Measurements from ENCODE around the gene VWA7.

The VWA7 gene

DNA sequence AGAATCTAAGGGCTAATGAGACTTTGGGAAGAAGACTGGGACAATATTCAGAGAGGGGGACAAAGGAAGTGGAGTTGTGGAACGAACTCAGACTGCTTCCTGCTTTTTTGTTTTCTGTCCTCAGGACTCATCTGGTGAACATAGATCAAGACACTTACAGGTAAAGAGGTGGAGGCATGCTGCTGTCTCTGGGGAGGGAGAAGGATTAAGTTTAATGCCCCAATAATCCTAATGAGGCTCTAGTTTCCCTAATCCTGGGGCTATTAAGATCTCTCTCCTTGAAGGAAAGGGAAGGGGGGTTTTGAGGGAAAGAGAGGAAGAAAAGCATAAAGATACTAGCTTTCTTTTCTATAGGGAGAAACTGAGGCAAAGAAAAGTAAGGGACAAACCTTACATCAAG is 32.7 kb downstream of the VWA7 start:
- no peak for DNase-seq

DNA sequence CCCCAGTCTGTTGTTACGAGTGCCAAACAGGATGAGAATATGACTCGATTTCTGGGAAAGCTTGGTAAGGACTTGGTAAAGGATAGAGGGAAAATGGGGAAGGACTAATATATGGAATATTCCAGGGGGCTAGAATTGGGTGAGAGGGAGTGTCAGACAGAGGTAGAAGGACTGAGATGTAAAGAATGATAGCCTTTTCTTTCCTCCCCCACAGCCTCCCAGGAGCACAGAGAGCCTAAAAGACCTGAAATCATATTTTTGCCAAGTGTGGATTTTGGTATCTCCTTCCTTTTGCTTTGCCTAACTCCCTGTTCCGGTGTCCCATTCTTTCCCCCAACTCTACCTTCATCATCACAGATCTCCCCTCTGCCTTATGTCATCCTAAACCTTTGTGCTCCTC is 34.2 kb downstream of the VWA7 start:
- DNase-seq, result no peak

DNA sequence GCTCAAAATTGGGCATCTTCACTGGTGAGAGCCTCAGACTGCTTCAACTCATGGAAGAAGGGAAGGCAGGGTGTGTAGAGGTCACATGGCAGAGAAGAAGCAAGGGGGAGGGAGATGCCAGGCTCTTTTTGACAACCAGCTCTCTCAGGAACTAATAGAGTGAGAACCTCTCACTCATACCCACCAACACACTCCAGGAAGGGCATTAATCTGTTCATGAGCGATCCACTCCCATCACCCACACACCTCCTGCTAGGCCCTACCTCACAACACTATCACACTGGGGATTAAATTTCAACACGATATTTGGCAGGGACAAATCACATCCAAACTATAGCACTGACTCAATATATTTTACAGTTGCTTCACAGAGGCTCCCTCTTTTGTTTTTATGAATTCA is 35.3 kb downstream of the VWA7 start:
- DNase-seq, result no peak

DNA sequence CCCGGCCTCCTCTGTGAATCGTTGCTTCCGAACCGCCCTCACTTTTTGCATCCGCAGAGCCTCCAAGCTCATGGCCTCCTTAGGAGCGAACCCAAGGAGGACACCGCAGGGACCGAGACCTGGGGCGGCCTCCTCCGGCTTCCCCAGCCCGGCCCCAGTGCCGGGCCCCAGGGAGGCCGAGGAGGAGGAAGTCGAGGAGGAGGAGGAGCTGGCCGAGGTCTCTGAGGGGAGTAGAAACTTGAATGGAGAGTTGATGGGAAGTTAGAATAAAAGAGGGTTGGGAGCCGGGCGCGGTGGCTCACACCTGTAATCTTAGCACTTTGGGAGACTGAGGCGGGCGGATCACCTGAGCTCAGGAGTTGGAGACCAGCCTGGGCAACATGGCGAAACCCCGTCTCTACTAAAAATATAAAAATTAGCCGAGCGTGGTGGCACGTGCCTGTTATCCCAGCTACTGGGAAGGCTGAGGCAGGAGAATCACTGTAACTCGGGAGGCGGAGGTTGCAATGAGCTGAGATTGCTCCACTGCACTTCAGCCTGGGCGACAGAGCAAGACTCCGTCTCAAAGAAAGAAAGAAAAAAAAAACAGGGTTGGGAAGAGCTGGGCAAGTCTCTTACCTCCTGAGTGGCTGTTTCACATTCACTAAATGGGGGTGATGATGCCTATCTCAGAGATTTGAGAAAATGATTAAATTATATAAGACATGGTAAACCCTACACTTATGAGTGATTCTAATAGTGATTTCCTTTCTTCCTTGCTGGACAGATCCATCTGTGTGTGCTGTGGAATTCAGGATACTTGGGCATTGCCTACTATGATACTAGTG is 36.5 kb downstream of the VWA7 start:
- no peak for DNase-seq

DNA sequence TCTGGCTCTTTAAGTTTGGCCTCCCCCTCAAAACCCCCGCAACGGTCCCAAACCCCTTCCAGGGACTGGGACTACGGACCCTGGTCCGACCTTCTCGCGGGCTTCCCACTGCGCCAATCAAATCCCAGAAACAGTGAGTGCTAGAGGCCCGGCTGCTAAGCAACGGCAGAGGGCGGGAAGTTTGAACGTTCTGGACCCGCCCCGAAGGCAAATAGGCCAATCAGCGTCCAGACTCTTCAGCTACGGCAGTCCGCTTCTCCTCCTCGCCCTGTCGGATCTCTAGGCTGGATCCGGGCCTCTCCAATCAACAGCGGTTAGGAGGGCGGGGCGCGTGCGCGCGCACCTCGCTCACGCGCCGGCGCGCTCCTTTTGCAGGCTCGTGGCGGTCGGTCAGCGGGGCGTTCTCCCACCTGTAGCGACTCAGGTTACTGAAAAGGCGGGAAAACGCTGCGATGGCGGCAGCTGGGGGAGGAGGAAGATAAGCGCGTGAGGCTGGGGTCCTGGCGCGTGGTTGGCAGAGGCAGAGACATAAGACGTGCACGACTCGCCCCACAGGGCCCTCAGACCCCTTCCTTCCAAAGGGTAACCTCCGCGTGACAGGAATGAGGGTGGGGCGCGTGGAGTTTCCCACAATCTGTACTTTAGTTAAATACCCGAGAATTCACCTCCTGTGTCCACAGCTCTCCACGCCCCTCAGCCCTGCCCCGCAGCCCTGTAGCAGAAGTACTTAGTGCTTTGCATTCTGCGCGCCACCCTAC is 37.3 kb downstream of the VWA7 start, which contains the start of gene MSH5:
Gene MSH5 (plus strand): TSS at position 367 of the 758 bp plus-strand sequence. CDS start 462 bp downstream, outside the sequence.
- DNase-seq, result peak; percentile 98 to 99

DNA sequence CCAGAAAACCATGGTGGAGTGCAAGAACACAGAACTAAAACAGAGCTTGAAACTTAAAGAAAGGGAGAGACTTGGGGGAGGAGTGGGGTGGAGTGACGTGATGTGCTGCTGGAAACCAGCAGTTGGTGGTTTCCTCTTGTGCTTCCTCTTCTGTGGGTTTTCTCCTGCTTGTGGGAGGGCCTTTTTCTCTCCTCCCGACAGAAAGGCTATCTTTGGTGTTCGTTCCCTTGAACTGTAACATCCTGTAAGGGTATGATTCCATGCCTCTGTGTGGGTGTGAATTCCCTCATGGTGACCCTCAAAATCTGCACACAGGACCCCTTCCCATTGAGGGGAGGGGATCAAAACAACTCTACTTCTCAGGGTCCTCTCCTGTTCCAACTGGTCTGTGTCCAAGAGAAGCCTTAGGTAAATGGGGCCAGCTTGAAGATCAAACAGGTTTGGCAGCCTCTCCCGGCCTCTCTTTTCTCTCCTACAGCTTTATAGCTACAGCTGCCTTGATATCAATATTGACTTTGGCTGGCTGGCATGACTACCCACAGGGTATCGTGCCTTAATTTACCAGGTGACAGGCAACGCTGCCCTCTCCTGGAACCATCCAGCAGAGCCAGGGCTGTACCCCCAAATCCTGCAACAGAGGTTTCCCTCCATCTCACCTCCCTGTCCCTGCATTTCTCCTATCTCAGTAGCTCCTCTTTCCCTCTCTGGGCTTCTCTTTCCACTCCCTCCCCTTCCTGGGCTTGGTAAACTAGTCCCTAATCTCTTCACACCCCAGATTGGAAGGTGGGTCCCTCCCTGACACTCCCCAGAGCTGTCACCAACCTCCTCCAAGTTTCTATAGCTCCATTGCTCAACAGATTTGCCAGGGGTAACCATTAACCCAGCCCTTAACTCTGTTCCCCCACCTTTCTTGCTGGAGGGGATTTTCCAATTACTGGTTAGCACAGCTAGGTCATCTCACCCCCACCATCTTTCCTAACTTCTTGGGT is 38.8 kb downstream of the VWA7 start:
- no peak for DNase-seq

DNA sequence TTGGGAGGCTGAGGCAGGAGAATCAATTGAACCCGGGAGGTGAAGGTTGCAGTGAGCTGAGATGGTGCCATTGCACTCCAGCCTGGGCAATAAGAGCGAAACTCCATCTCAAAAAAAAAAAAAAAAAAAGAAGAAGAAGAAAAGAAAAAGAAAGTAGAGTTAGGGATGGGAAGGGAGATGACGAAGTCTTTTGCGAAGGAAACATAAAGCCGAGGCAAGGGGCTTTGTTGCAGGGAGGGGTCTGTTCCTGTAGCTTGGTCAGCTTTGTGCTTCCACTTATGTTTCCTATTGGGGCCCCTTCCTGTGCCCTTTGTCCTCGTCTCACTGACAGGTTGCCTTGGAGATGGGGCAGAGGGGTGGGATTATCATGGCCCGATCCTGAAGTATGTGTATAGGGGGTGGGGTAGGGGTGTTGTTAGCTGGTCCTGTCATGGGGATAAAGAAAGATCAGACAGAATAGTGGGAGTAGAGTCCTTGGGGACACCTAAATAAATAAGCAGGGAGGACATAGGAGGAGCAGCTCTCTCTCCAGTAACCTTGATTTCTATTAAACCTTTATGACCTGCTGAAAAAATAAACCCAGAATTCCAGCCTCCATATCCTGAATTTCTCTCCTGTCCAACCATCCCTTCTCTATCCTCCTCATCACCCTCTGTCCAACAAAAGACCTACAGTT is 39.7 kb downstream of the VWA7 start:
- no peak for DNase-seq

DNA sequence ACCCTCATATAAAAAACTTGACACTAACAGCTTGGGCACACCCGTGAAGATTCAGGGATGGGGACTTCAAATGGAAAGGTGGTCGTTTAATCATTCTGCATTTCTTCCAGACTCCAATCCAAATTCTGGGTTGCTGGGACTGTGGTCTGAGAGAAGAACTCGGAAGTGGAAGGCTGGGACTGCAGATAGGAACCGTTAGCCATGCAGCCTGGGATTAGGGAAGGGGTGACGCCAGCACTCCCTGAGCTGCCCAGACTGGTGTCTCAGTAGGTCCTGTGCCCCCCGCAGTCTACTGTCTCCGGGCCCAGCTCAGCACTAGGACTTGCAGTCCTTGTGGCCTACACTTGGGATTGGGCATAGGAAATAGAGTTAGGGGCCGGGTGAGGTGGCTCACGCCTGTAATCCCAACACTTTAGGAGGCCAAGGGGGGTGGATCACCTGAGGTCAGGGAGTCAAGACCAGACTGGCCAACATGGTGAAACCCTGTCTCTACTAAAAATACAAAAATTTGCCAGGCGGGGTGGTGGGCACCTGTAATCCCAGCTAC is 40.3 kb downstream of the VWA7 start:
- DNase-seq, result no peak

DNA sequence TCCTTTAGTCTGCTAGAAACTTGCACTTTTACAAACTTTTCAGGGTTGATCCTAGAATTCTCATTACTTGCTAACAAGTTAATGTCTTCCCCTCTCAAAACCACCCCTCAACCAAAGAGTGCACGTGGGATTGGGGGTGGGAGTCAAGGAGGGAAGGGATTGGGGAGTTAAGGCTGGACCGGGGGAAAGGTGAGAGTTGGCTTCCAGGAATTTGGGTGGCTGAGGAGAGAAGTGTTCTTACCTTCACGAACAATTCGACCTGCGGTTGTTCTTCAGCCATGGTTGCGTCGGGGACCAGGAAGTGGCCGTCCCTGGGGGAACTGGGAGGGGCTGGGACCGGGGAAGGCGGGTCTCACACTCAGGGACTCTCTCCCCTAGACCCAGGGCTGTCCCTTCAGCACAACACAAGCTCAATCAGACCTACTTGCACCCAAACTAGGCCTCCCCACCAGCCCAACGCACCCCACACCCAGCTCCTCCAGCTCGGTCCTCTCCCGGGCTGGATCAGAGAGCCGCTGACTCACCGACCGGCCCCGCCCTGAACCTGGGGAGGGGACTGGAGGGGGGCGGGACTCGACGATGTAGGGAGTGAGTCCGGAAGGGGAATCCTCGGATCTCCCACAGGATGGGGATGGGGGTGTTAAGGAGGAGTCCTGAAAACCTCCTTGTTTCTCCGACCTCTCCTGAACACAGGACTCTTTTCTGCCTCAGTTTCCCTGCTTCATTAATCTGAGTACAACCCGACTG is 40.9 kb downstream of the VWA7 start, which contains the start of gene CLIC1:
Gene CLIC1 (minus strand): TSS at position 510 of the 747 bp plus-strand sequence. CDS start 230 bp downstream, at position 280.
- DNase-seq, result peak; percentile 53 to 78

DNA sequence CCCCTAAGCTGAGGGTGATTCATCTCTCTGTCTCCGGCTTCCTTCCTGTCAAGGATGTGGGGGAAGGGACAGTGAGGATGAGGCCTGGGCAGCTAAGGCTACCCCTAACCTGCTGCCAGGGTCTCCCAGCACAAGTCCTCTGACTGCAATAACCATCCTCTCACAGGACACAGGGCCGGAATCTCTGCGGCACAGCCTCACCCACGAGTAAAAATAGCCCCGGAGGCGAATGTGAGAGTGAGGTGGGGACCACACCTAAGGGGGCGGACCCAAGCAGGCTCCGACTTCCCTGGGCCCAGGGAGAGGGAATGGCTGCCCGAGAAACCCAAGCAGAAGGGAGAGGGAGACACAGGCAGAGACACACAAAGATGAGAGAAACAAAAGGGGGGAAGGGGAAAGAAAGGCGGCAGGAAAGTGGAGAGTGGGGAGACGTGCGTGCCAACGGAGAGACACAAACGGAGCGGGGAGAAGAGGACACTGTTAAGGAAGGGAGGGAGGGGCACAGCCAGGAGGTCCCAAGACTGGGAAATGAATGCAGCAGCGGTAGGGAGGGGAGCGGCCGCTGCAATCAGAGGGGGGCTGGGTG is 42.2 kb downstream of the VWA7 start:
- DNase-seq, result no peak

DNA sequence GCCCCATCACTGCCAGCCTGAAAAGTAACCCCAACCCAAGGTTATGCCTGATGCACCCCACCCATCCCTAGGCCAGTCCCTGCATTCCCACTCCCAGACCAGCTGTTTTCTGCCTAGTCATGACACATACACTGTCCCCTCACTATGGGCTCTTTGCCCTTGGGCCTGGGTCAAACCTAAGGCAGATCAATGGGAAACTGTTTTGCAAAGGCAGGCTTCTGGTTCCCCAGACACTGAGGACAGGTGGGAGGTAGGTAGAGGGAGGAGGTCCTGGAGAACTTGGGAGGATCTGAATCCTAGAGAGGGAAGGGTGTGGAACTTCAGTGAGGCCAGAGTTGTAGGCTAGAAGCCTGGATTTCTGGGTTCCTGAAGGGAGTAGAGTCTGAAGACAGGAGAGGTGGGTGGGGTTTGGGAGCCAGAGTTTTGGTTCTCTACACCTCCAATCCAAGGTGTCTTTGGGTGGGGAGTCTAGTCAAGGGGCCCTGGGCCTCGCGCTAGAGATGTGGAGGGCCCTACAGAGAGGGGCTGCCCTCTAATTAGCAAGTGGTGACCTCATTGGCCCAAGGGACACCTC is 42.8 kb downstream of the VWA7 start:
- no peak for DNase-seq

DNA sequence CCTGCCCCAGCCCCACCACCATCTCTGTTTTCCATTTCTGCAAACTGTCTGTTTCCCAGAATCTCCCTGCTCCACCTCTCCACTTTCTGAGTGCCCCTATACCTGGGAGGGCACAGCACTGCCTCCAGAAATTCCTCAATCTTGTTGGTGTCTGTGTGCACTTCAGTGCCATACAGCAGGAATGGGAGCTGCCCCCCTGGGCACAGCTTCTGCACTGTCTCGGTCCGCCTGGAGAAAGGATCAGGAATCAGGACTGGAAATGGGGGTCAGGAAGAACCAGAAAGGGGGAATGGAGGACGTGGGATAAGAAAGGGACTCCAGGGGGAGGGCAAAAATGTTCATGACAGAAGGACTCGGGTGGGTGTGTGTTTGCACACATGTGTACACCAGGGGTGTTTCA is 43.4 kb downstream of the VWA7 start:
- DNase-seq, result no peak

DNA sequence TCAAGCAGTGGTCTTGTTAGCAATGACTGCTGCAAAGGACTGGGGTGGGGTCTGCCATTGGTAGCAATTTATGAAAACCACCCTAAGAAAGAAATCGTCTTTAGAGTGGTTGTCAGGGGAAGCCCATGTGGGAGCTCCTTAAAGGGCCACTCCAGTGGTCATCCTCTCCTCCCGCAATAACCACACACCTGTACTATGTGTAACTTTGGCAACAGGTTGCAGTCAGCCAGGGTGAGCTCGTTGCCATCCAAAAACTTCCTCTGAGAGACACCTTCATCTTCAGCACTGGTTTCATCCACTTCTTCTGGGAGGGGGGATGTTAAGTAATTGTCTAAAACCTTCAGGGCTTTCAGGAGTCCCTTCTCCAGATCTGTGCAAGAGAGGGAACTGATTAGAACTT is 45.1 kb downstream of the VWA7 start:
- DNase-seq, result no peak

DNA sequence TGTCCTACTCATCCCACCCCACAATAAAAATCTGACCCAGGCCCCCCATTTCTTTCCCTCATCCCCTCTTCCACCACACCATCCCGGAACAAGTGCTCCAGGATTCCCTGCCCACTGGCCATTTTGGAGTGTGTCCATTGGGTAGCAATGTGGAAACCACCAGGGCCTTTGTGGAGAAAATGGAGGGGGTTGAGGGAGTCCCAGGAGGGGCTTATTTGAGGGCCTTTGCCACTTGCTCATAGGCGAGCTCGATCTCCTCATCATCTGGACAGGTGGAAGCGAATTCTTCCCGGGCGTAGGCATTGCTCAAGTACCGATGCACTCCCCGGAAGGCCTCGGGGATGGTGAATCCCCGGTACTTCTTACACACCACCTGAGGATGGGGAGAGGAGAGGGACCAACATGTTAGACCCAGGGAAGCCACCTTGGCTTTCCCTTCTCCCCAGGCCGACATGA is 46.5 kb downstream of the VWA7 start:
- DNase-seq, result no peak

DNA sequence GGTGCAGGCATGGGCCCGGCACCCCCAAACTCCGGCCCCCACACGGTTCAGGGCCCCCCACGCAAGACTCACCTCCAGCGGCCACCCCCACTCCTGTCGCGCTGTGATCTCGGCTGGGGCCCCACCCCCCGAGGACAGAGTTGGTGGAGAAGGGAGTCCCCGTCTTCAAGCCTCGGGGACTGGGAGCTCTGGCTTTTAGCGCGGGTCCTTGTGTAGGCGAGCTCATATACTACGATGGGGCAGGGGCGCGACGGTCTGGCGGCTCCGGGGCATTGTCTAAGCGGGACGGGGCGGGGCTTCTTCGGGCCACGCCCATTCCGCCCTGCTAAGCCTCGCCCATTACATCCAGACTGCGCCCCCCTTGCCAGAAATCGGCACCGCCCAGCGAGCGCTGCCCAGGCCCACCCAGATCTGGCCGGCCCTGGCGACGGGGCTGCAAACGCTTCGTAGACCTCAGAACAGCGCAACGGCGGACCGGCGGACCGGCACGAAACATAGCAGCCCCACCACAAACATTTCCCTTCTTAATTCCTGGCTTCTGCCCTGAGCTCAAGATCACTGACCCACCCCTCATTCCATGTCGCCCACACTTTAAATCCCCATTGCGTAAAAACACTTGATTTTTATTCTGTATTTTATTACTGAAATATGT is 47.0 kb downstream of the VWA7 start:
- peak; percentile 75 to 80 for DNase-seq

DNA sequence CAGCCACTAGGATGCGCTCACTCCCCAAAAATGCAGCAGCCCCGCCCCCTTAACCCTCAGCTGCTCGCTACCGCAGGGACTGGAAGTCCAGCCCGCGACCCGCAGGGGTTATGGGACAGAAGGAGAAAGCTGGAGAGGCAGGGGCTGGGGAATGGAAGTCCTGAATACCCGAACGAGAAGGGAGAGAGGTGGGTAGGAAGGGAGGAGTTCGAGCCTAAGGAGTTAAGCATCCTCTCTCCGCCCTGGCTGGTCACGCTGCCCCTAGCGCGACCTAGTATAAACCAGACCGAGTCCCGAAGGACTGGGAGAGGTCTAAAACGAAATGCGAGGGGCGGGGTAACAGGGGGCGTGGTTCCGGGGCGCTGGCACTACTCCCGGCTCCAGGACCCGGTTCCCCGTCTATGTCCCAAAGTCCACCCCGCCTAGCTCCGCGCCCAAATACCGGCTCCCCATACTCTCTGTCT is 47.6 kb downstream of the VWA7 start:
- DNase-seq, result peak; percentile 25 to 68

DNA sequence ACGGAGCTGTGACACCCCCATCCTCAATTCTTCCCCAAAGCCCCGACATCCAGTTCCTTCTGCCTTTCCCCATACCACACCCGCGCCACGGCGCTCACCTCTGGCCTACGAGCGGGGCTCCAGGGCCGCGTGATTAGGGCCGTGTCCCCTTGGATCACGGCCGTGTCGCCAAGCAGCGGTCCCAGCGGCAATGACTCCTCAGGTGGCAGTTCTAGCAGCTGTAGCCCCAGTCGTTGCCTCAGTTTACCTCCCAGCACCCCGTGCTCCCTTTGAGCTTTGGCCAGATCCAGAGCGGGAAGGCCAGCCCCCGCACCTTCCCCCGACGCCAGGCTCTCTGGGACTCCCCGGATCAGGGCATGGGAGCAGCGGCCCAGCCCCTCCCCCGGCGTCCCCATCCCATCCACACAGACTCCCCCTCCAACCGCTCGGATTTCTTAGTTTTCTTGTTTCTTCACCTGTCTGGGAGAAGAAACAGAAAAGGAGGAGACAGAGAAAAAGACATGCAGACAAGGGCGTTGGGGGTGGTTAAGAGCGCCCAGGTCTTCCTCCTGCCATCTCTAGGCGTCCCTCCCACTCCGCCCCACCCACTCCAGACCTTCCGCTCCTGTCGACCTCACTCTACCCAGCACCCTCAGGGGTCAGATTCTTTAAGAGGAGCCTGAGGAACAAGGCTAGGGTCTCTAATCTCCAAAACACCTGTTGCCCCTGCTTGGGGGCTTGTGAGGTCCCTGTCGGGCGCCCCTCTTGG is 48.2 kb downstream of the VWA7 start, which contains the start of gene DDAH2:
Gene DDAH2 (minus strand): TSS at position 533 of the 748 bp plus-strand sequence. CDS start 138 bp downstream, at position 395.
- no peak for DNase-seq
